HepG2 (cell line): ENCODE measurements around the gene FAF1. TPM values are rescaled to one million over a fixed set of nuclear protein-coding genes. Genes with fewer than 3 reads are reported as not detected.

Experiments
- ATAC-seq: fragments of 200-7000 bp; cut with Tn5 transposase; 3 replicates; pipeline ENCODE4 v1.9.1; 2020; ENCODE audit warnings: mild to moderate bottlenecking, moderate library complexity
- BruUV-seq: library from RNA; stranded (reverse); fragments of 400-500 nt; replicated peaks from 2 replicates; lab custom pipeline; 2021; lab: Mats Ljungman, UMichigan
- CTCF ChIA-PET: fragments of 300-600 bp; formaldehyde crosslinking; extraction: SDS; loops from one replicate; lab custom pipeline; 2021; ENCODE audit warnings: low total read pairs, inconsistent platforms, low intra/inter-chr PET ratio; lab: Yijun Ruan, JAX
- POLR2A ChIA-PET: fragments of 350-600 bp; sonication (Branson Sonifier 250); formaldehyde crosslinking; loops from one replicate; lab custom pipeline; 2020; ENCODE audit warnings: antibody characterized with exemption, inconsistent platforms; lab: Yijun Ruan, JAX
- DNase-seq: peaks from one replicate; pipeline ENCODE4 v3.0.0-alpha.2; 2015; ENCODE audit warnings: low spot score
- FAIRE-seq: peaks from 3 replicates; lab custom pipeline; 2011; peaks lifted over from hg19 to GRCh38; lab: Jason Lieb, UNC
- H2AFZ ChIP-seq: one replicate; pipeline ENCODE4 v1.6.1; 2011; ENCODE audit warnings: low read length, inconsistent platforms
- H3K27ac ChIP-seq: fragments of 300-600 bp; 3 replicates; pipeline ENCODE4 v1.8.0; 2011; ENCODE audit warnings: mixed run types, mild to moderate bottlenecking, mixed read lengths, low read length, inconsistent platforms; ENCODE audit not compliant: insufficient read depth; ENCODE audit errors: extremely low read length
- H3K27me3 ChIP-seq, 2 experiments: fragments of 200-600 bp in 1 of 2; 2 replicates in 1 of 2; 3 replicates in 1 of 2; pipeline versions ENCODE4 v1.6.0 to v1.8.0; 2011; ENCODE audit warnings: low read length in 2 of 2, mild to moderate bottlenecking in 2 of 2, moderate library complexity in 2 of 2, inconsistent platforms in 1 of 2; ENCODE audit not compliant: insufficient read depth in 2 of 2, control insufficient read depth in 1 of 2
- H3K36me3 ChIP-seq, 2 experiments: fragments of 200-600 bp in 1 of 2; replicated peaks in 1 of 2; 2 replicates in 1 of 2; 3 replicates in 1 of 2; pipeline versions ENCODE4 v1.5.1 to v1.8.0; 2011; ENCODE audit warnings: low read length in 2 of 2, inconsistent platforms in 1 of 2; ENCODE audit not compliant: insufficient read depth in 2 of 2, control insufficient read depth in 1 of 2
- H3K4me1 ChIP-seq: 2 replicates; pipeline ENCODE4 v1.5.1; 2012; ENCODE audit warnings: low read length, inconsistent platforms; ENCODE audit not compliant: insufficient read depth
- H3K4me2 ChIP-seq: 2 replicates; pipeline ENCODE4 v1.6.0; 2011; ENCODE audit warnings: low read depth, low read length, inconsistent platforms
- H3K4me3 ChIP-seq, 3 experiments: fragments of 200-600 bp in 1 of 3; sonication (generic), shearing (Covaris generic) in 1 of 3; replicated peaks in 1 of 3; 2 replicates each; pipeline ENCODE4 v1.5.1; 2011 to 2016; ENCODE audit warnings: low read length in 3 of 3, inconsistent platforms in 2 of 3, low read depth in 2 of 3, mild to moderate bottlenecking in 2 of 3, control low read depth in 1 of 3, mixed read lengths in 1 of 3; ENCODE audit not compliant: insufficient read depth in 1 of 3
- H3K79me2 ChIP-seq: one replicate; pipeline ENCODE4 v1.6.1; 2011; ENCODE audit warnings: low read length, inconsistent platforms; ENCODE audit not compliant: insufficient read depth
- H3K9ac ChIP-seq: 2 replicates; pipeline ENCODE4 v1.6.0; 2011; ENCODE audit warnings: mild to moderate bottlenecking, low read depth, low read length, inconsistent platforms; ENCODE audit not compliant: insufficient read depth
- H3K9me3 ChIP-seq: 2 replicates; pipeline ENCODE4 v1.5.1; 2012; ENCODE audit warnings: mild to moderate bottlenecking, low read length
- H4K20me1 ChIP-seq: 2 replicates; pipeline ENCODE4 v1.6.0; 2011; ENCODE audit warnings: inconsistent platforms, mild to moderate bottlenecking, low read length, moderate library complexity; ENCODE audit not compliant: insufficient read depth
- CCAR2 ChIP-seq: fragments of 200-400 bp; formaldehyde crosslinking; optimal IDR thresholded peaks from 2 replicates; pipeline ENCODE3; 2018; ENCODE audit warnings: low read depth, mild to moderate bottlenecking, low read length, moderate library complexity
- EP300 ChIP-seq, 3 experiments: sonication (generic) in 1 of 3; formaldehyde crosslinking in 1 of 3; IDR thresholded peaks; 2 replicates each; pipeline versions ENCODE4 v1.5.1 to v1.6.1; 2011 to 2020; ENCODE audit warnings: low read depth in 2 of 3, low read length in 2 of 3, borderline replicate concordance in 1 of 3, improper control_type of control experiment in 1 of 3, mild to moderate bottlenecking in 1 of 3, missing genetic modification reagents in 1 of 3, moderate library complexity in 1 of 3
- FOXC1 ChIP-seq: sonication (generic); formaldehyde crosslinking; IDR thresholded peaks from 2 replicates; pipeline ENCODE4 v1.8.0; 2022; ENCODE audit warnings: mild to moderate bottlenecking, missing genetic modification reagents, borderline replicate concordance
- HDAC6 ChIP-seq: fragments of 200-600 bp; sonication (generic); IDR thresholded peaks from 2 replicates; pipeline ENCODE4 v1.7.0; 2017; ENCODE audit warnings: mild to moderate bottlenecking, antibody characterized with exemption, low read length, low read depth
- HIC2 ChIP-seq: sonication (generic); formaldehyde crosslinking; IDR thresholded peaks from 2 replicates; pipeline ENCODE4 v1.9.0; 2022; ENCODE audit warnings: low read depth, missing genetic modification reagents
- NCOR1 ChIP-seq: fragments of 200-600 bp; sonication (generic); IDR thresholded peaks from 2 replicates; pipeline ENCODE4 v1.7.0; 2017; ENCODE audit warnings: antibody characterized with exemption, low read length, borderline replicate concordance
- NR2F6 ChIP-seq, 2 experiments: IDR thresholded peaks; 2 replicates each; pipeline ENCODE4 v1.6.1; 2016; ENCODE audit warnings: antibody characterized with exemption in 1 of 2, mild to moderate bottlenecking in 1 of 2
- POLR2A ChIP-seq, 2 experiments: IDR thresholded peaks; 2 replicates each; pipeline ENCODE4 v1.6.1; 2011; ENCODE audit warnings: low read depth in 2 of 2, low read length in 2 of 2, mild to moderate bottlenecking in 1 of 2, moderate library complexity in 1 of 2; ENCODE audit not compliant: insufficient read depth in 1 of 2
- RNF2 ChIP-seq: fragments of 450-650 bp; conservative IDR thresholded peaks from 2 replicates; pipeline ENCODE4 v1.6.1; 2016; ENCODE audit warnings: low read depth
- SRSF1 ChIP-seq: fragments of 200-400 bp; formaldehyde crosslinking; optimal IDR thresholded peaks from 2 replicates; pipeline ENCODE3; 2017; ENCODE audit warnings: mild to moderate bottlenecking, low read depth, low read length, moderate library complexity
- ZNF121 ChIP-seq: sonication (generic); formaldehyde crosslinking; IDR thresholded peaks from 2 replicates; pipeline ENCODE4 v1.5.0; 2020; ENCODE audit warnings: mild to moderate bottlenecking, missing genetic modification reagents
- ZNF367 ChIP-seq: sonication (generic); formaldehyde crosslinking; IDR thresholded peaks from 2 replicates; pipeline ENCODE4 v1.4.0; 2020; ENCODE audit warnings: missing genetic modification reagents, borderline replicate concordance
- ZSCAN12 ChIP-seq: sonication (generic); formaldehyde crosslinking; IDR thresholded peaks from 2 replicates; pipeline ENCODE4 v1.9.0; 2021; ENCODE audit warnings: mild to moderate bottlenecking, missing genetic modification reagents
- WGBS: methylation state at CpG from one replicate; pipeline ENCODE4 v1.1.6; 2017; ENCODE audit warnings: low lambda C conversion rate; 5-methylcytosine and 5-hydroxymethylcytosine counted together
- in situ Hi-C: cut with HindIII; loops from 2 replicates; pipeline ENCODE4 v1.10.0; 2017; ENCODE audit warnings: low pct_unique_long_range_greater_than_20kb; ENCODE audit not compliant: extremely low pct_ligation_motif_present
- intact Hi-C: fragments of 100-400 bp; cut with micrococcal nuclease; formaldehyde crosslinking; loops from one replicate; pipeline ENCODE4 v1.10.0; 2022; ENCODE audit not compliant: unreplicated experiment
- polyA plus RNA-seq, 8 experiments: library from polyadenylated mRNA; depleted of rRNA in 3 of 8; stranded (reverse) in 7 of 8; unstranded in 1 of 8; fragments of >200 nt; fragmentation: Illumina TruSeq in 4 of 8; extraction: Trizol in 4 of 8; gene quantifications; 2 replicates each; pipeline versions ENCODE4 v1.2.1 to v1.2.3, GENCODE V29; 2011 to 2016; ENCODE audit warnings: low read depth in 4 of 8, missing spikeins in 1 of 8, mixed read lengths in 1 of 8; ENCODE audit not compliant: insufficient read depth in 1 of 8
- total RNA-seq, 5 experiments: library from RNA; depleted of rRNA; stranded (reverse); fragments of >200 nt; fragmentation: Illumina TruSeq; extraction: Trizol; gene quantifications; 2 replicates each; pipeline ENCODE4 v1.2.3, GENCODE V29; 2016; ENCODE audit warnings: low read depth in 1 of 5

The FAF1 gene
- total and polyA plus RNA-seq, 2 of the 13 experiments (the other 11 are each of a cell fraction or from before 2014, with no cell fraction given): 19.4 to 63.3 TPM

GRCh38 chr1:50719126-50719525 lies 240.9 kb downstream of the FAF1 start:
- 97% methylated on average over 1 of the region's 1 CpG for WGBS
- Histone ChIP-seq H3K27ac (no peak overlapping the region), H3K4me3 (no peak overlapping the region), H3K4me2 (no peak overlapping the region), H3K9me3 (no peaks in the 10 kb centered on the region), H3K9ac (no peak overlapping the region), H3K36me3 (no peaks in the 10 kb centered on the region), H2AFZ (no peak overlapping the region), H3K4me1 (no peaks in the 10 kb centered on the region), H4K20me1 (no peaks in the 10 kb centered on the region), H3K27me3 (no peaks in the 10 kb centered on the region), H3K79me2 (no peaks in the 10 kb centered on the region)
- no TSS peak for BruUV-seq
- intact Hi-C loops (no loop called here), in situ Hi-C loops (loop anchor here (25.0 kb wide), 2 partner anchors 107 to 357 kb away; no protein-coding TSS in a partner anchor)
- FAIRE-seq (no peak), DNase-seq (no peak), ATAC-seq (no peak)
- TF ChIP-seq ZSCAN12 (no peak), HDAC6 (no peak), HIC2 (CRISPR knock-in tag) (no peak), NCOR1 (no peak), FOXC1 (CRISPR knock-in tag) (no peak), EP300 (IDR thresholded peaks at IDR 0.05; ENCODE audit: low read depth in 2 of 2, low read length in 2 of 2) (no peak), EP300 (CRISPR knock-in tag; IDR thresholded peaks at IDR 0.05; ENCODE audit: borderline replicate concordance) (no peak), CCAR2 (no peak), ZNF367 (no peak), ZNF121 (CRISPR knock-in tag) (no peak), POLR2A (IDR thresholded peaks at IDR 0.05; ENCODE audit: insufficient read depth in 1 of 2, low read depth in 2 of 2, low read length in 2 of 2) (no peak), RNF2 (no peak), NR2F6 (IDR thresholded peaks at IDR 0.05) (no peak), NR2F6 (CRISPR knock-in tag; IDR thresholded peaks at IDR 0.05) (no peak), SRSF1 (no peak)
- ChIA-PET POLR2A (no interaction called here), CTCF (no interaction called here)
